Putamen (tissue), 1 donor: Measurements from ENCODE around the gene DIP2C.
A peak's percentile ranks its signal among the peaks of the same experiment; 100 is the strongest.
"Not testable (repeated sequence)": the region's sequence is repeated elsewhere in the genome, so short reads cannot be mapped to it uniquely, and the experiment has no call there.

Experiments
- DNase-seq: peaks from one replicate; pipeline ENCODE4 v3.0.0-alpha.2; 2016; ENCODE audit warnings: low spot score

Gene DIP2C

GRCh38 chr10:327889-328852 lies 361.3 kb downstream of the DIP2C start:
- DNase-seq: no peak

DNA sequence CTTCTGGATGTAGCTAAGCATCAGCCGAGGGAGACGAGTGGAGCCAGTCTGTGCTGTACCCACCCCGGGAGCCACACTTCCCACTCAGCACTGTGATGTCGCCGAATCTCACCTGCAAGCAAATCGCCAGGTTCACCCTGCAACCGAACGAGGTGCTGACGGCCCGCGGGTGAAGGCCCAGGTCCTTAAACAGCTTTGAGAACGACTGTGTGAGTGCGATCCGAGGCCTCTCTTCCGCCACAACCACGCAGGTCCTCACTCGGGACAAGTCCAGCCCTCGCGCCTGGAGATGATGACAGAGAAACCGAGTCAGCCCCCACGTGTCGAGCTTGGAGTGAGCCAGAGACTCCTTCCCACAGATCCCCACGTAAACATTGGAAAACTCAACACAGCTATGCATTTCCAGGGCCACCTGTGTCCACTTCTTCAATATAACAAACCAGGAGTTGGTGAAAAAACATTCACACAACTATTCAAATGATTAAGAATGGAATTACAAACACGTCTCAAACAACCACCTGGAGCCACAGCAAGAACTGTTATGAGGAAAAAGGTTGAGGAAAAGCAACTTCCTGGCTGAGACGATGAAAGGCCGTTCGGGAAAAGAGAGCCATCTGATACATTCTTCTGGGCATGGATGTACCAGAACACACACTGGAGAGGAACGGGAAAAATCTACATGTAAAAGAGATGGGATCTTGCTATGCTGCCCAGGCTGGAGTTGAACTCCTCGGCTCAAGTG lies 362.4 kb downstream of the DIP2C start:
- DNase-seq: no peak

DNA sequence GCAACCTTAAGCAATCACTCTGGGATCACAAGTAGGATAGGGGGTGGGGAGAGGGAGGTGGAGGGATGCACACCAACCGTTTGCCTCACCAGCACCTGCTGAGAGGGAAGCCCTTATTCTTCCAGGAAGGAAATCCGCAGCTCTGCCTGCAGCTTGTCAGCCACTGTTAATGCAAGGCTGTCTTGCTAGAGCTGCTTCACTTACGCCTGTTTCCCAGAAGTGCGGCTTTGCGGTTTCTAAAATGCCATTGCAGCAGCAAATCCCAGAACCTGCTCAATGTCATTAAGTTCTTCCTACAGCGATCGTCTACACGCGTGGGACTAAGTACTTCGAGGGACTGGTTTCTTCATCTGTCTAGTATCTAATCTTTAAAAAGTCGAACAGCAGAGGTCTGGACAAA lies 363.1 kb downstream of the DIP2C start:
- no peak for DNase-seq

- no peak for DNase-seq
These were observed 364.2 kb downstream of the DIP2C start for GRCh38 chr10:325282-325681.

- DNase-seq: no peak
These were observed 364.9 kb downstream of the DIP2C start for GRCh38 chr10:324593-324992.

- DNase-seq: peak; percentile 63
These were observed 365.7 kb downstream of the DIP2C start for GRCh38 chr10:323651-324293.

DNA sequence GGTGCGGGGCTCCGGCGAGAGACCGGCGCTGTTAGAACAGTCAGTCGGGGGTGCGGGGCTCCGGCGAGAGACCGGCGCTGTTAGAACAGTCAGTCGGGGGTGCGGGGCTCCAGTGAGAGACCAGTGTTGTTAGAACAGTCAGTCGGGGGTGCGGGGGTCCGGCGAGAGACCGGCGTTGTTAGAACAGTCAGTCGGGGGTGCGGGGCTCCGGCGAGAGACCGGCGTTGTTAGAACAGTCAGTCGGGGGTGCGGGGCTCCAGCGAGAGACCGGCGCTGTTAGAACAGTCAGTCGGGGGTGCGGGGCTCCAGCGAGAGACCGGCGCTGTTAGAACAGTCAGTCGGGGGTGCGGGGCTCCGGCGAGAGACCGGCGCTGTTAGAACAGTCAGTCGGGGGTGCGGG lies 366.4 kb downstream of the DIP2C start:
- DNase-seq: not testable (repeated sequence)

- no peak for DNase-seq
These were observed 368.7 kb downstream of the DIP2C start for GRCh38 chr10:320771-321170.

- DNase-seq: no peak
These were observed 371.5 kb downstream of the DIP2C start for GRCh38 chr10:317926-318325.

DNA sequence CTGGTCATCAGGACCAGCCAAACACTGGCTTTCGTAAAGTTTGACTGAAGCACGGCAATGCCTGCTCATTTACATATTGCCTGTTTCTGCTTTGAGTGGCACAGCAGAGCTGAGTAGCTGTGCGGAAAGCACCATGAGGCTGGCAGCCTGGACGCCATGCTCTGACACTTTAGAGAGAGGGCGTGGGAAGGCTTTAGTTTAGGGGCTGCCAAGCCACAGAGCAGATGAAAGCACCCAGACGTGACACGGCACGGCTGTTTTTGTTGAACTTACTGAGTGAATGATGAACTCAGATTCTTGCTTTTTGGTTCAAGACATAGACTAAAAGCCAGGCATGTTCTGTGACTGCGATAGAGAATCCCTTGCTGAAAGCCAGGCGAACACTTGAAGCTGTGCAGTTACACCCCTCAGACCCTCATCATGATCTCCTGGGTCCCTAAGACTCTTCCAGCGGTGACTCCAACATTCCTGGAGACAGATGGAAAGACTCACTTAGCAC lies 372.1 kb downstream of the DIP2C start:
- no peak for DNase-seq

GRCh38 chr10:316390-316789 lies 373.1 kb downstream of the DIP2C start:
- DNase-seq: no peak

DNA sequence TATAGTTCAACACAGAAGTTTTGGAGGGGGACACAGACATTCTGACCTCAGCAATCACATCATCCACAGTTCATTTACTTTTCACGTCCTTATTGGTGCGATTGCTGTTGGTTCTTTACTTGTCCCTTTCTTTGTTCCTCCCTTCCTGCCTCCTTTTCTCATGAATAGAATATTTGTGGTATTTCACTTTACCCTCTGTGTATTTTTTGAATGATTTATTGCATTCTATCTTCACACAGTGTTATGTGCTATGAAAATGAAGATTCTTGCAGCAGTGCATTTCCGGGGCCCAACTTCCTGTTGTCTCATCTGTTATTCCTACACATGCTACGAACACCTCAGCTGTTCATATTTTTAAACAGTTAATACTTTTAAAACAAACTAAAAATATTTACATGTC lies 374.6 kb downstream of the DIP2C start:
- no peak for DNase-seq

- DNase-seq: no peak
These were observed 375.1 kb downstream of the DIP2C start for GRCh38 chr10:314381-314780.

- no peak for DNase-seq
These were observed 377.4 kb downstream of the DIP2C start for GRCh38 chr10:311901-312665.

DNA sequence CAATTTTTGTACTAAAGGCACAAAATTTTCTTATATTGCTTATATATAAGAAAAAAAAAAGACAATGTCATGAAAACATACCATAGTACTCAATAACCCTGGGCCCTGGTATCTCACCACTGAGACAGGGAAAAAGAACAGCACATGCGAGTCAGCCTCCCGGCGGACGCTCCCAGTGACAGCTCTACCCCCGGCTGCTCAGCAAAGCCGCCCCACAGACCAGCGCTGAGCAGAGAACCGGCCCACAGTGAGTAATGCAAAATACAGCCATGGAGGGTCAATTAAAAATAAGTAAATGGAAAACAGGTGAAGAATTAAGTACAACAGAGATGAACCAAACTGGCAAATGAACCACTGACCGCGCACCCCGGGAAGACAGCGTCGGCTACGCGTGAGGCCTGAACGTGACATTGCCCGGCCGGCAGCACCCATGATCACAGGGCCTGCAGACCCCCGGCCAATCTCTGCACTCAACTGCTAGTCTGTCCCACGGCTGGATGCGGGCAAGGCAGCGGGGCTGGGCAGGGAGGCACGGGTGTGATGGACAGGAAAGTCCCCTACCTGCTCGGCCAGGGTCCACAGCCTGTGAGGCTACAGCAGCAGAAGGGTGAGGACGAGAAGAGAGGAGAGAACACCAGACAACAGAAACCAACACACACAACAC lies 378.4 kb downstream of the DIP2C start:
- no peak for DNase-seq

DNA sequence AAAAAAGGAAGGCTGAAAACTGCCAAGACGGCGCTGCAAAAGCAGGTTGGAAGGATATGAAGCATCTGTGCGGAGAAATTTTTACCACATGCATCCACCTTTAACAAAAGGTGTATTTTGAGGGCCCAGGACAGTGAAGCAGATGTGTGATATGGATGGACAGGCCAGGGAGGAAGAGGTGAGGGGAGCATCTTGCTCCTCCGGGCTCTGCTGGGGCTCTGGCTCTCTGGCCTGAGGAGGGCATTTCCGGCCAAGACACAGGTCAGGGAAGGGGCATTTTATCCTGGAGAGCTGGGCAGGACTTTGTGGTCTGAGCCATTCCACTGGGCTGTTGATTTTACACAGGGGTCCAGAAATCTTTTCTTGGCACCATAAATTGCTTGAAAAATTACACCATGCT lies 379.1 kb downstream of the DIP2C start:
- DNase-seq: no peak

DNA sequence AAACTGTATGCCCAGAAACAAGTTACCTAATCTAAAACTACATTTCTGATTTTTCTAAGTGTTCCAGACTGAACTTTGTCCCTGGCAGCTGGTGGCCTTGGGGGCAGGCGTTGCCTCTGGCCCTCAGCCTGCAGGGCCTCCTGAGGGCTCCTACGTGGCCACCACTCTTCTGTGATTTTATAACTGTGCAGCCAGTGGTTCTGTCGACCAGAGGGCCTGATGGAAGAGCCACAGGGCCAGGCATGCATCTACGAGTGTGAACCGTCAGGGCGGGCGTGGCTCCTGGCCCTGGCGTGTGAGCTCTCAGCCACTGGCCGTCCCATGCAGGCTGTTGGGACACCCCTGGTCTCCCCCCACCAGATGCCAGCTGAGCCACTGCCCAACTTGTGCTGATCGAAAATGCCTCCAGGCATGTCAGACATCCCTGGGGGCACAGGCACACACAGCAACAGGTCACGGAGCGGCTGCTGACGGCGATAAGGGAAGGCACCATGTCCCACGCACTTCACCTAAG lies 380.8 kb downstream of the DIP2C start:
- no peak for DNase-seq

DNA sequence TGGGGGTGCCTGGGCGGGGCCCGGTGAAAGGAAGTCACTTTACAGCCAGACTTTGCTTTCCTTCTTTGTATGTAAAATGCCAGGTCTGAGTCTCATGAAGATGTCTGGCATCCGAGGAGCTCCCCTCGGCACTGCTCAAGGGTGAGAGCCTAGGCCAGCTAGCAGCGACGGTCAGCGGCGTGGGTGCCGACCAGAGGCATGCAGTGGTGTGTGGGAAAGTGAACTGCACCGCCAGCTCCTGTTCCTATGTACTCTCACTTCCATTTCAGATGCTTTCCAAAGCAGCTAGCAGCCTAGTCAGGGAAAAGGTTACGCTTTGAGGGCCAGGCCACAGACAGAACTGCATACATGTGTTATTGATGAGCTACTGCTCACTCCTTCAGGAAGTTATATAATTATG lies 381.4 kb downstream of the DIP2C start:
- DNase-seq: no peak

- DNase-seq: no peak
These were observed 381.8 kb downstream of the DIP2C start for GRCh38 chr10:307659-308058.

DNA sequence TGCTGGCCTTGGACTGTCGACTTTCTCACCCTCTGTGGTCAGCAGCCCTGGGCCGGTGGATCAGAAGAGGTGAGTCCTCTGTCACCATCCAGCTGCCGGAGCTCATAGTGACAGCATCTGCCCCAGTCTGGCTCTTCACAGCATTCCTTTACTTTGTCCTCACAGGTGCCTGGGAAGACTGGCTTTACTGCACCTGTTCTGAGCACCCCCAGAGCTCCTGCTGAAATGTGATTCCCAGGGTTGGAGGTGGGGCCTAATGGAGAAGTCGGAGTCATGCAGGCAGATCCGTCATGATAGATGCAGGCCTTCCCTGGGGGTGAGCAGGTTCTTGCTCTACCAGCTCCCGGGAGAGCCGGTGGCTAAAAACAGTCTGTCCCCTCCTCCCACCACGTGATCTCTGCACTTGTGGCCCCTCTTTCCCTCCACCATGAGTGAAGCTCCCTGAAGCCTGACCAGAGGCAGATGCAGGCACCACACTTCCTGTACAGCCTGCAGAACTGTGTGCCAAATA lies 382.7 kb downstream of the DIP2C start:
- no peak for DNase-seq
